Amygdala (tissue), 56 donors: ENCODE results near the gene TRIM10.

Source experiments
- DNase-seq, 56 donors: peaks; one replicate each; lab custom pipeline; 2025; lab: John Stamatoyannopoulos, UW

Gene TRIM10, protein sequence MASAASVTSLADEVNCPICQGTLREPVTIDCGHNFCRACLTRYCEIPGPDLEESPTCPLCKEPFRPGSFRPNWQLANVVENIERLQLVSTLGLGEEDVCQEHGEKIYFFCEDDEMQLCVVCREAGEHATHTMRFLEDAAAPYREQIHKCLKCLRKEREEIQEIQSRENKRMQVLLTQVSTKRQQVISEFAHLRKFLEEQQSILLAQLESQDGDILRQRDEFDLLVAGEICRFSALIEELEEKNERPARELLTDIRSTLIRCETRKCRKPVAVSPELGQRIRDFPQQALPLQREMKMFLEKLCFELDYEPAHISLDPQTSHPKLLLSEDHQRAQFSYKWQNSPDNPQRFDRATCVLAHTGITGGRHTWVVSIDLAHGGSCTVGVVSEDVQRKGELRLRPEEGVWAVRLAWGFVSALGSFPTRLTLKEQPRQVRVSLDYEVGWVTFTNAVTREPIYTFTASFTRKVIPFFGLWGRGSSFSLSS

DNA sequence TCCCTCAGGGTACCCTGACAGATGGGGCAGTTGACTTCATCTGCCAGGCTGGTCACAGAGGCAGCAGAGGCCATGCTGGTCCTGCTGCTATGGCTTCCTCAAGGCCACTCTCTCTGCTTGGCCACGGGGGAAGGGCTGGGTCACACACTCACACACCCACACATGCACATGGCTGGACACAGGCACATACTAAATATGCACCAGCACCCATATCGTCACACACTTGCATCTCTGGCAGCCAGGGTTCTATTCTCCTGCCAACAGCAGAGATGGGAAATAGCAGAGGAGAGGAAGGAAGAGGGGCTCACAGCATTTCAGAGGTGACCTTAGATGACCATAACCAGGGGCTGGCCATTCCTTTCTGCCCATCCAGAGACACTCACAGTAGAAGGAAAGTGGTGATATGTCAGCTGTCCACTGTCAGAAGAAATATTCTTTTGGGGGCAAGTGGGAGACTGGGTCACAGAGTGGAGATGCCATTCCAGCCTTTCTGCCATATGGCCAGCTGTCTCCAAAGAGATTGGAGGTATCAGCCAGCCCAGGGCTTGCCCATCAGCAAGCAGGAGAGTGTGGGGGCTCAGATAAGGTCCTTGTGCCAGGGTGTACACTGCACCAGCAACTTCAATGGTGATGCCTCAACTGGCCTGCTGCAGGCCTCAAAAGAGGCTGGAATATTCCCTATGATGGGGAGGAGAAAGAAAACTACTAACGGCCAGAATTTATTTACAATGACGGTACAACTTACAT lies at the start of gene TRIM10:
Gene TRIM10, minus strand, starts transcription at position 427 of the 747 bp plus-strand sequence. Its CDS starts 353 bp downstream, at position 74.
- no peak for DNase-seq

DNA sequence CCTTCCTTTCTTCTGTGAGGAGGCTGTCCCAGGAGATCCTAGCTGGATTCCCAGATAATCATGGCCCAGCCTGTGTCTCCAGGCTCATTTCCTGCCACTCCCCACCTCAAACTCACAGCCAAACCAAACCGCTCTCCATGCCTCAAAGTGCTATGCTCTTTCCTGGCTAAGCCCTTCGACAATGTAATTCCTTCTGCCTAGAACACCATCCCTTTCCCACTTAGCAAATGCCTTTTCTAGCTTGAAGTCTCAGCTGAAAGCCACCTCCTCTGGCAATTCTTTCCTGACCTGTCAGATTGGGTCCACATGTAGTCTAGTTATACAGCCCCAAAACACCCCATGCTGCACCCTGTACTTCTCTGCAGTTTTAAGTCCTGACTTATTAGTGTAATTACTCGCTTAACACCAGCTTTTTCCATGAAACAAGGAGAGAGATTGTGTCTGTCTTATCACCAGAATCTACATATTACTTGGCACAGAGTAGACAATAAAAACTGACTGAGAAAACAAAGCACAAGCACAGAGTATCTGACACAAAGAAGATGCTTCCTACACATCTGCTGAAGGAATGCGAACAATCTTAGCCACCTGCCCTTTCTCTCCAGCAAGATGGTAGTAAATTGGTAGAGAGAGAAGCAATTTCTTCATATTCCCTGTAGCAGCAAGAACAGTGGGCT lies 46.7 kb upstream of the TRIM10 start:
- DNase-seq: no peak

DNA sequence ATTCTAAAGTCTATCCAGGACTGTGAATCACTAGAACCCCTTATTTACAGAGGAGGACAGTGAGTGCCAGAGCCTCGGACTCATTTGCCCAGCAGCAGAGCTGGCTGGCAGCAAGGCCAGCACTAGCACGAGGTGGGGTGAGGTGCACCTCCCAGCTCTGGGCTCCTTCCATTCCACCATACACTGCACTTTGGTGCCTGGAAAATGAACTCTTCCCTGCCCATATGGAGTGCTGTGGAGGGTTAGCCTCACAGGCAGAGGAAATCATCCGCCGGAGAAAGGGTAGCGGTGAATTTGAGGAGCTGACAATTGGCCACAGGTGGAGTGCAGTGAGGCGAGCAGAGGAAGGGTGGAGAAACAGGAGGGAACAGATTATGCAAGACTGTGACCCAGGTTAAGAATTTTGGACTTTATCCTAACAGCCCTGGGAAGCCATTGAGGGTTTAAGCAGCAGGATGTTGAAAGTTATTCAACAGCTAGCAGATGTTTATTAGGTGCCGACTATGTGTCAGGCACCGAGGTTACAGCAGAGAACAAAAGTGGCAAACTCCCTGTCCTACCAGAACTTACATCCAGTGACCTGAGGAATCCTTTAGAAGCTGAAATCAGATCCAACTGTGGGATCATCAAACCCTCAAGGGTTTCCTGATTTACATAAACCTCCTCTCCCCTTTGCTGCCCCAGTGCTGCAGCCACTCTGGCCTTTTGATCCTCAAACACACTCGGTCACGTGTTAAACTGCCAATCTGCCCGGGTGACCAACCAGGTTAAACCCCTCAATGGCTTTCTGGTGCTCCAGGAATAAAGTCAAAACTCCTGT lies 46.0 kb upstream of the TRIM10 start:
- DNase-seq: no peak

DNA sequence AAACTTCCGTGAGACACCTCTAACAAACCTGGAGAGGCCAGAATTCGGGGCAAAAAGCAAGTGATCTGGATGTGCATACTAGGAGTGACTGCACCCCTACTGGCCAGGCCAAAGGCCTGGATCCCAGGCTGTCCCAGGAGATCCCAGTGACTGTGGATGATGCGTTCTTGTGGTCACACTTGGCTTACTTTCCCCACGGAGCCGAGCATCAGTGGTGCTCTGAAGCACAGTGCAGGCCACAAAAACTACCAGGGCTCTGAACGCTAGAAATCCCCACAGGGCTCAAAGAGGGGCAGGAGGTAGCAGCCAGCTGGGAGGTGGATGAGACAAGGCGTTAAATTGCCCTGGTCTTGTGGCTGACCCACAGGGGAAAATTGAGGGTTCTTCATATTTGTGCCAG lies 45.1 kb upstream of the TRIM10 start:
- no peak for DNase-seq

DNA sequence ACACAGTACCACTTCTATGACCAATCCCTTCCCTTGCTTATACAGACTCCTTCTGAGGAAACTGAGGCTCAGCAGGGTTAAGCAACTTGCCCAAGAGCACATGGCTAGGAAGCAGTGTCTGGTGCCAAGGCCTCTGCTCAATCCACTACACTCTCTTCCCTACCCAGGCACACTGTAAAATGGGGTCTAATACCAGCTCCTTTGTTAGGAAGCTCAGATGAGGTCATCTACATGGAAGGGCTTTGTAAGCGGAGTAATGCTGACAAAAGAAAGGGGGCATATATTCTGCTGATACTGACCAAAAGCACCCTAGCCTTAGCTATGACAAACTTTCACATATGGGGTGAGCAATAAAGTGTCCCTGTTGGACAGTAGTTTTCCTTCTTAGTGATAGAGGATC lies 43.1 kb upstream of the TRIM10 start:
- no peak for DNase-seq

DNA sequence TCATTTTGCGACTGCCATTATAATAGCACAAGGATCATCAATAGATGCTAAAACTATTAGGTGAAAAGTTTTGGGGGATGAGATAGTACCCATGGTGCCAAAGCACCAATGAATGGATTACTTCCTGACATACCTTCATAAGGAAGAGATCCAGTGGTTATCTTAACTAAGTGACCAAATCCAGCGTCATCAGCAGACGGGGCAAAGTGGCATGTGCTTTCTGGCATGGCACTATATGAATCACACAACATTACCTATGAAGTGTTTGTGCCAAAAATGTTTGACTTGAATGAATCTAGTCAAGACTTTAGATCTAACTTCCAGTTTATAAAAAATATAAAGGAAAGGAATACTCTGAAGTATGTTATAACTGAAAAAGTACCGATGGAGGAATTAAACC lies 41.4 kb upstream of the TRIM10 start:
- no peak for DNase-seq

DNA sequence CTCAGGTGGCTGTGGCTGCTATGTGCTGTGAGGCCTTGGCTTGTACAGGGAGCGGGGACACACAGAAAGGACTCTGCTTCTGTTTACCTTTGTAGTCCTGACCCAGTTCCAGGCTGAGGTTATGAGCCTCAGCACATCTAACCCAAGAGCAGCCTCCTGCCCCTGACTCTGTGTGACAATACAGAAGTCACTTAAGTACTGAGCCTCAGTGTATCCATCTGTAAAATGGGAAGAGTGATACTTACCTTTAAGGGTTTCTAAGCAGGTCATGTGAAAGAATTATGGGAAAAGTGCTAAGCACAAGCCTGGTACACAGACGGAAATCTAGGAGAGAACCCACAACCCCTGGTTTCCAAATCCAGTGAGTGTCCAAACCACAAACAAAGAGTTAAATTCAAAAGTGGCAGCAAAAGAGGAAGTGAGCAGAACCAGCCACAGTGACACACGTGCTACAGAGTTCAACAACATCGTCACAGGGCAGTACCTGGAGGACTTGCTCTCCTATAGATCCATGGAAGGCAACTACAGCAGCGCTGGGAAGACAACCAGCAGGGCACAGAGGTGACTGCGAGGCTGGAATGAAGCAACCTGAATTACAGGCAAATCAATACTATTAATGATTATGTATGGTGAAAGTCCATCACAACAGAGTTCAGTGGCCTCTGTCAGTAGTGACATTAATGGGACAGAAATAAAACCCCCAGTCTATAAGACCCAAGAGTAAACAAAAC lies 39.7 kb upstream of the TRIM10 start:
- DNase-seq: no peak

DNA sequence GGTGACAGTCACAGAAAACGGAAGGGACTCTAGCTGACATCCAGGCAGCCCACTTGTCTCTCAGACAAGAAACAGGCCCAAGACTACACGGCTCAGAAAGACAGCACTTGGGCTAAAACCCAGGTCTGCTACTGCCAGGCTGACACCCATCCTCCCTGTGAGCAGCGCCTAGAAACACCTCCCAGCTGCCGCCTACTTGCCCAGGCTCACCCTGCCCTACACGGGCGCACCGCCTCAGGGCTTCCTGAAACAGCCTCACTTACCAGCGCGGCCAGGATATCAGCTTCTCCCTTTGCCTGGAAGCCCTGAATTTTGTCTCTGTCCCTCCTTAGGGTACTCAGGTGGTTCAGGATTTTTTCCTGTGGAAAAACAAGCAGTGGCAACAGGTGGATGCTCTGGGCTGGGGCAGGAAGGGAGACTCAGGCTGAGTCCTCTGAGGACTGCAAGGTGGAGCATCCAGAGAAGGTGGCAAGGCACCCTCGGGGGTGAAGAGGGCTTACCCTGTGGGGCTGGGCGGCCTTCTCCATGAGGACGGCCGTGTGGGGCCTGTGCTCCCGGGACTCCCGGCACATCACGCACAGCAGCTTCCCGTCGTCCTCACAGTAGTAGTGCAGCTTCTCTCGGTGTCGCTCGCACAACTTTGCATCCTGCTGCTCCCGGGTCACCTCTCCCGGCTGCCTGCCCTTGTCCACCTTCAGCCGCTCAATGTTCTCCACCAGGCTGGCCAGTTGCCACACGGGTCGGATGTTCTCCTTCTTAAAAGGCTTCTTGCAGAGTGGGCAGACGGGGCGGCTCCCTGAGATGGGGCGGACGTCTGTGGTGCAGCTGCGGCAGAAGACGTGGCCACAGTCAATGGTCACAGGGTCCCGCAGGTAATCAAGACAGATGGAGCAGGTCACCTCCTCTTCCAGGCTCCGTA lies 37.4 kb upstream of the TRIM10 start:
- no peak for DNase-seq

DNA sequence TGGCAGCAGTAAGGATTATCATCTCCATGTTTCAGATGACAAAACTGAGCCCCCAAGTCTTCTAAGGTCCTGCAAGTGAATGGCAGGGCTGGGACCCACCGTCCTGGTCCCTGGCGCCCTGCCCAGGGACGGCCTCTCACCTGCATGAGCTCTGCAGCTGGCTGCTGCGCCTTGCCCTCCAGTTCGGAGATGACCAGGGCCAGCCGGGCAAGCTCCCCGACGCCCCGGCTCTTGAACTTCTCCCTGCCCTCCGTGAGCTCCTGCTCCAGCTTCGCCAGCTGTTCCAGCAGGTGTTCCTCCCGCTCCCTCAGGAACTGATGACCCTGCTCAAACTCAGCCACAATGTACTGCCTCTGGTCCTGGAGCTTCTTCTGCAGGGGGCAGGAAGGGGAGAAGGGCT lies 35.4 kb upstream of the TRIM10 start:
- DNase-seq: no peak

DNA sequence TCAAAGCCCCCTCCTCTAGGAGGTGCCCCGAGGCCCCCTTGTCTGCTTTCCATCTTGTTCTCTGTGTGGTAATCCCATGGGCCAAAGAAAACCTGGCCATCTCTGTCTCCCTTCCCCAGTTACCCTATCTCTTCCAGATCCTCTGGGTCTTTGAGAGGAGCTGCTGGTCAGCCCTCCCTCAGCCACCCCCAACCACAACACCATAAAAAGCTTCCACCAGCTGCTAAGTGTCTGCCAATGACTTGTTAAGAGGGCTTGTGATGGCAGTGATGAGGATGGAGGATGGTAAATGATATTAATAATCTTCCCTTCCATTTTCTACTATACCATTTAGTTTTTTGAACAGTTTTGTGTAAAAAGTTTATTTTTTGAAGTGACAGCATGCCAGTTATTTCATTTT lies 34.9 kb upstream of the TRIM10 start:
- no peak for DNase-seq

DNA sequence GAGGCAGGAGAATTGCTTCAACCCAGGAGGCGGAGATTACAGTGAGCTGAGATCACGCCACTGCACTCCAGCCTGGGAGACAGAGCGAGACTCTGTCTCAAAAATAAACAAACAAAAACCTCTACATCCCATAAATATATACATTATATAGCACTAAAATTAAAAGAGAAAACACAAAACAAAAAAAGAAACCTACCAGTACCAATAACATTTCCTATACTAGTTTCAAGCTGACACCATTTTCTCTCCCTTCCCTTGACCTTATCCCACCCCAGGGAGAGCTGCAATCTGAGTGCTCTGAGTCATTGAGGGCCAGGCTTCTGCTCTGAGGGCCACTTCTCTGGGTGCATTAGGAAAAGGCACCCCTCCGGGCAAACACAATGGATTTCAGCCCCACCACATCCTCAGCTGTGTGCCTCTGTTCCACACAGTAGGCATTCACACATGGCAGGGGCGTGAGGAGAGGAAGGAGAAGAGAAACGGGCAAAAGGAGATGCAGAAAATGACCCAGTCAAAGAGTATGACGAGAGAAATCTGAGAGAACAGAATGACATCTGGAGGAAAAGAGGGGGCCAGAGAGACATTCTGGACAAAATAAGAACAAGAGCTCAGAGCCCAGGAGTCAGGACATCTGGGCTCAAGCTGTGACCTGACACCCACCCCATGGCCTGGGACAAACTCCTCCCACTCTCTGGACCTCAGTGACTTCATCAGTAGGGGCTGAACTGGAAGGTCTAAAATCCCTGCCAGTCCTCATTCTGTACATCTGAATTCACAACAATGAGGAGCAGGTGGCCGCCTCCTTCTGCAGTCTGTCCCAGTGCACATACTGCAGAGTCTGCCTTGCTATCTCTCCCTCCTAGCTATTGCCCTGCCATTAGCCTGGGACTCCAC lies 34.0 kb upstream of the TRIM10 start:
- no peak for DNase-seq

DNA sequence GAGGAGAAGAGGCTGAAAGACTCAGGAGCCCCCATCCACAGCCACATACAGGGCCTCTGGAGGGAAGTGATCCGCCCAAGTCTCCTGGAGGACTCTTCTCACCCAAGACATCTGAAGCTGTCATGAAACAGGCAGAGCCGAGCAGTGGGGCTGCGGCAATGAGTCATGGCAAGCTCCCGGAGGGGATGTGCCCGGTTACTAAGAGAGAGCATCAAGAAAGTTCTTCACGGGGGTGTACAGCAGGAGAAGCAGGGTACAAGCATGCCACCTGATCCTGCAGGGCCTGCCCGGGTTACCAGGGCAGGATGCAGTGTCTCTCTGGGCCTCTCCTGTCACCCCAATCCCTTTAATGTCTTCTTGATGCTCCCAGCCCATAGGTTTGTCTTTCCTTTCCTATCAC lies 31.1 kb upstream of the TRIM10 start:
- no peak for DNase-seq

DNA sequence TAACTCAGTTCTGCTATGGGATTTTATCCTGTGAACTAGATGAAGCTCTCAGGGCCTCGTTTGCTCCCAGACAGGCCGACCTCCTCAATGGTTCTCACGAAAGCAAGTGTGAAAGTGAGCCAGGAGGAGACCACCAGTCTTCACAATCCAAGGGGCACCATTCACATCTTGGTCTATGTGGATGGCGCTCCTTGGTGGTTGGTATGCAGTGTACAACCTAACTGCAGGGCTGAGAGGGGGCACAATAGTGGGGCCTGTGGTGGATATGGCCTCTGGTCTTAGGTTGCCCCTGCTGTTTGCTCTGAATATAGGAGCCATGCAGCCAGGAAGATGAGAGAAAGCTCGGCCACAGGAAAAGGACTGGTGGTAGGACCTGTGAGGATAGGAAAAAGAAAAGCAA lies 27.5 kb upstream of the TRIM10 start:
- DNase-seq: no peak

DNA sequence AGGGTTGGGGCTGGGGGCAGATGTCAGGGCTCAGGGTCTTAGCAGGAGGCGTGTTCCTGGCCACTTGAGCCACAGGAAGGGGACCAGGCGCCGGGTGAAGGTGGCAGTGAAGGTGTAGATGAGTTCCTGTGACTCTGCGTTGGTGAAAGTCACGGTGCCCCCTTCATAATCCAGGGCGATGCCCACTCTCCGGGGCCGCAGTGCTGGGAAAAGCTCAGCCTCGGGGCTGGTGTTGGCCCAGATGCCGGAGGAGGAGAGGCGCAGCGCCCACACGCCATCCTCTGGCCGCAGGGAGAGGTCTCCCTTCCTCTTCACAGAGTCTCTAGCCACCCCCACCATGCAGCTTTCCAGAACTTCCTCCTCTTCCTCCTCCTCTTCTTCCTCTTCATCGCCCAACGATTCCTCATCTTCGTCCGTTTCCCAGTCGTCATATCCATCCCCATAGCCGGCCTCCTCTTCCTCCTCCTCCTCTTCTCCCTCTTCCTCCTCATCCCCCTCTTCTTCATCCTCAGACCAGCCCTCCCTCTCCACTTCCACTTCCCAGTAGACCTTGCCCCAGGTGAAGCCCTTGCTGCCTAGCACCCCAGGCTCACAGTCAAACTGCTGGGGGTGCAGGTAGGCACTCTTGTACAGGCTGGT lies 25.0 kb upstream of the TRIM10 start:
- DNase-seq: no peak

DNA sequence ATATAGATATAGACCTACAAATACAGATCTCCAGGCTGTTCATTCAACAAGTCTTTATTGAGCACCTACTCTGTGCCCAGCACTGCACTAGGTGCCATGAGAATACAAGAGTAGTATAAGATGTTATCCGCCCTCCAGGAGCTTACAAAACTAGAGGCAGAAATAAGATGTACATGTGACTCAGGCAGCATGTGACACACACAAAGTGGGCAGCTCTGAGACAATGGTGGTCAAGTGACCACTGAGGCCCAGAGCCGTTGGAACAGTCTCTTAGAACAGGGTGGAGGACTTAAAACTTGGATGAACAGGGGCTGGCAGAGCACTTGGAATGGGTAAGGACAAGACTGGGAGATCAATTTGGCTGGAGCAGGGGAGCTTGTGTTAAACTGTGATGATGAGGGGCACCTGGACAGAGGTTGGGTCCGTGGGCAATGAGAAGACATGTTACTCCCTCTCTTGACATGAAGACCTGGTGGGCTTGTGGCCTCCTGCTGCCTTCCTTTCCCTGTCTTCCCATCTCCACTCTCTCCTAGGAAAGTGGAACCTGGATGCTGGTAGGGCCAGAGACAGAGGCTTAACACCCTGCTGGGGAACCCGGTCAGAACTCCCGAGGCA lies 23.5 kb upstream of the TRIM10 start:
- DNase-seq: no peak

DNA sequence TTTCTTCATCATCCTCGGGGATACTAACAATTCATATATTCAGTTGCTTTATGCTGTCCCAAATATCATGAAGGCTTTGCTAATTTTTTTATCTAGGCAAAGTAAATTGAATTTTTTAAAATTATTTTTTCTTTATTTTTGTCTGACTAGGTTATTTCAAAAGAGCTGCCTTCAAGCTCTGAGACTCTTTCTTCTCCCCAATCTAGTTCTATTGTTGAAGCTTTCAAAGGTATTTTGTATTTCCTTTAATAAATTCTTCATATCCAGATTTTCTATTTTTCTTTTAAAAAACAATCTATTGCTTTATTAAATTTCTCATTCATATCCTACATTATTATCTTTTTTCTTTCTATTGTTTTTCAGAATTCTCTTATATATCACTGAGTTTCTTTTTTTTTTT lies 19.1 kb upstream of the TRIM10 start:
- no peak for DNase-seq

DNA sequence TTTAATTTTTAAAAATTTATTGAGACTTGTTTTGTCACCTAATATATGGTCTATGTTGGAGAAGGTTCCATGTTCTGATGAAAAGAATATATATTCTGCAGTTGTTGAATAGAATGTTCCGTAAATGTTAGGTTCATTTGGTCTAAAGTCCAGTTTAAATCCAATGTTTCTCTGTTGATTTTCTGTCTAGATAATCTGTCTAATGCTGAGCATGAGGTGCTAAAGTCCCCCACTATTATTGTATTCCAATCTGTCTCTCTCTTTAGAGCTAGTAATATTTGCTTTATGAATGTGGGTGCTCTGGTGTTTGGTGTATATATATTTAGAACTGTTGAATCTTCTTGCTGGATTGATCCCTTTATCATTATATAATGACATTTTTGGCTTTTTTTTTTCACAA lies 17.8 kb upstream of the TRIM10 start:
- DNase-seq: no peak
